Measurements from ENCODE around the gene RAP1GAP2.
"Not testable (repeated sequence)": the region's sequence is repeated elsewhere in the genome, so short reads cannot be mapped to it uniquely, and the experiment has no call there.

RAP1GAP2 gene

DNA sequence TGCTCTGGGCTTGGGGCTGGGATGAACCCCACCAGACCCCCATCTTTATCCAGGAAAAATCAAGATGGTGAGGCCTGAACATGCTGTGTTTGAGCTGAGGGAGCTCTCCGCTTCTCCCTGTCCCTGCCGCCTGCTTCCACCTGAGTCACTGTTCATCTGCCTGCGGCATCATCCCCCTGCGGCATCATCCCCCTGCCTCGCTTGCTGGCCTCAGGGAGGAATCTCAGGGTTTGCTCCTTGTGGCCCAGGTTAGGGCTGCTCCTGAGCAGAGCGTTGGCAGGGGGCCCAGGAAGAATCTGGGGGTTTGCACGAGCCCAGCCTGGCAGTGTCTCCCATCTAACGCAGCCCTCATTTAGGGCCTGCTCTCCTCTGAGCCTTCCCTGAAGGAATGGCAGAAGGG, 11.4 kb upstream of the RAP1GAP2 start:
- TF ChIP-seq, protein P1, sequence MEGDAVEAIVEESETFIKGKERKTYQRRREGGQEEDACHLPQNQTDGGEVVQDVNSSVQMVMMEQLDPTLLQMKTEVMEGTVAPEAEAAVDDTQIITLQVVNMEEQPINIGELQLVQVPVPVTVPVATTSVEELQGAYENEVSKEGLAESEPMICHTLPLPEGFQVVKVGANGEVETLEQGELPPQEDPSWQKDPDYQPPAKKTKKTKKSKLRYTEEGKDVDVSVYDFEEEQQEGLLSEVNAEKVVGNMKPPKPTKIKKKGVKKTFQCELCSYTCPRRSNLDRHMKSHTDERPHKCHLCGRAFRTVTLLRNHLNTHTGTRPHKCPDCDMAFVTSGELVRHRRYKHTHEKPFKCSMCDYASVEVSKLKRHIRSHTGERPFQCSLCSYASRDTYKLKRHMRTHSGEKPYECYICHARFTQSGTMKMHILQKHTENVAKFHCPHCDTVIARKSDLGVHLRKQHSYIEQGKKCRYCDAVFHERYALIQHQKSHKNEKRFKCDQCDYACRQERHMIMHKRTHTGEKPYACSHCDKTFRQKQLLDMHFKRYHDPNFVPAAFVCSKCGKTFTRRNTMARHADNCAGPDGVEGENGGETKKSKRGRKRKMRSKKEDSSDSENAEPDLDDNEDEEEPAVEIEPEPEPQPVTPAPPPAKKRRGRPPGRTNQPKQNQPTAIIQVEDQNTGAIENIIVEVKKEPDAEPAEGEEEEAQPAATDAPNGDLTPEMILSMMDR (IDR thresholded peaks at IDR 0.05; ENCODE audit: low read depth, low read length, missing control alignments) = no peak
- no peak for DNase-seq (ENCODE audit: low read depth)
- no peak overlapping the region for H3K4me3 ChIP-seq (ENCODE audit: low read depth, low read length)
- in situ Hi-C loops (cut with HindIII; ENCODE audit: low sequenced_read_pairs) = no loop called here

DNA sequence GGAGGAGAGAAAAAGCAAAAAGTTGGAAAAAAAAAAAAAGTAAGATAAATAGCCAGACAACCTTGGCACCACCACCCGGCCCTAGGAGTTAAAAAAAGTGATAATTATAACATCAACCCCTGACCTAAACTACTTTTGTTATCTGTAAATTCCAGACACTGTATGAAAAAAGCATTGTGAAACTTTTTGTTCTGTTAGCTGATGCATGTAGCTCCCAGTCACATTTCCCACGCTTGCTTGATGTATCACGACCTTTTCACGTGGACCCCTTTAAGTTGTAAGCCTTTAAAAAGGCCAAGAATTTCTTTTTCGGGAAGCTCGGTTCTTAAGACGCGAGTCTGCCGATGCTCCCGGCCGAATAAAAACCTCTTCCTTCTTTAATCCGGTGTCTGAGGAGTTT, 10.9 kb upstream of the RAP1GAP2 start:
- H3K4me3 ChIP-seq (ENCODE audit: low read depth, low read length); DNase-seq (ENCODE audit: low read depth); in situ Hi-C loops (cut with HindIII; ENCODE audit: low sequenced_read_pairs): not testable (repeated sequence)

DNA sequence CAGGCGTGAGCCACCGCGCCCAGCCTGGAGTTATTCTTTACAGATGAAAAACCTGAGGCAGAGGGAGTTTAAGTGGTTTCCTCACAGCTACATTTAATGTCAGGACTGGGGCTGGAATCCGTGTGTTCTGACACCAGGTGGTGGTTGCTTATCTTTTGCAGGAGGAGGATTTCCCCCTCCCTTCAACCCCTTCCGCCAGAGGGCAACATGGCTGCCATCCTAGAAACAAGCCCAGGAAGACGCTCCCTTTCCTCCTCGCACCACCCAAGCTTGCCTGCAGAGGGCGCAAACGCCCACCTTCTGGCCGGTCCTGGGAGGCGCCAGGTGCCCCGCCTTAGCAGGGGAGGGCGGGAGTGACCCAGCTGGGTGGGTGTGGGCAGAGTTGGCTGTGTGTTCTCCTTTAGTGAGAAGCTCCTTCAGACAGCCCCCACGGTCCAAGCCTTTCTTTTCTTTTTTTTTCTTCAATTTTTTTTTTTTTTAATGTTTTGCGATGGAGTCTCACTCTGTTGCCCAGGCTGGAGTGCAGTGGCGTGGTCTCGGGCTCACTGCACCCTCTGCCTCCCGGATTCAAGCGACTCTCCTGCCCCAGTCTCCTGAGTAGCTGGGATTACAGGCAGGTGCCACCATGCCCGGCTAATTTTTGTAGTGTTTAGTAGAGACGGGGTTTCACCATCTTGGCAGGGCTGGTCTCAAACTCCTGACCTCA, 9.9 kb upstream of the RAP1GAP2 start:
- in situ Hi-C loops (cut with HindIII; ENCODE audit: low sequenced_read_pairs) = no loop called here
- H3K4me3 ChIP-seq (ENCODE audit: low read depth, low read length) = no peak overlapping the region
- TF ChIP-seq, protein P1 (IDR thresholded peaks at IDR 0.05; ENCODE audit: low read depth, low read length, missing control alignments) = peak; percentile 74

DNA sequence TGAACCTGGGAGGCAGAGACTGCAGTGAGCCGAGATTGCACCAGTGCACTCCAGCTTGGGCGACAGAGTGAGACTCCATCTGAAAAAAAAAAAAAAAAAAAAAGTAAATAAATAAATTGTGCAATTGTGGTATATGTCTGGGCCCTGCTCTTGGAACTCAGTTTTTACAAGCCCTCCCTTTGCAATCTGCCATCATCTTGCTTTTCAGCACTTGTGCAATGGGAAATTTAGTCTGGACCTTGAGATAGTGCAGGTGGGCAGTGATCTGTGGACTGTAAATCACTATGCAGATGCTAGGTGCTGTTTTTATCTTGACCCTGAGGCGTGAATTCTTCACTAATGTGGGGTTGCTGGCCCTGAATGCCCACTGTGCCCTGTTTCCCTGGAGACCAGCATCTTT, 6.5 kb upstream of the RAP1GAP2 start:
- TF ChIP-seq, protein P1 (IDR thresholded peaks at IDR 0.05; ENCODE audit: low read depth, low read length, missing control alignments) = no peak
- in situ Hi-C loops (cut with HindIII; ENCODE audit: low sequenced_read_pairs) = no loop called here
- no peak overlapping the region for H3K4me3 ChIP-seq (ENCODE audit: low read depth, low read length)
- no peak for DNase-seq (ENCODE audit: low read depth)

More for the DNA sequence above, 9.9 kb upstream of the RAP1GAP2 start:
- DNase-seq (ENCODE audit: low read depth) = peak; percentile 28

DNA sequence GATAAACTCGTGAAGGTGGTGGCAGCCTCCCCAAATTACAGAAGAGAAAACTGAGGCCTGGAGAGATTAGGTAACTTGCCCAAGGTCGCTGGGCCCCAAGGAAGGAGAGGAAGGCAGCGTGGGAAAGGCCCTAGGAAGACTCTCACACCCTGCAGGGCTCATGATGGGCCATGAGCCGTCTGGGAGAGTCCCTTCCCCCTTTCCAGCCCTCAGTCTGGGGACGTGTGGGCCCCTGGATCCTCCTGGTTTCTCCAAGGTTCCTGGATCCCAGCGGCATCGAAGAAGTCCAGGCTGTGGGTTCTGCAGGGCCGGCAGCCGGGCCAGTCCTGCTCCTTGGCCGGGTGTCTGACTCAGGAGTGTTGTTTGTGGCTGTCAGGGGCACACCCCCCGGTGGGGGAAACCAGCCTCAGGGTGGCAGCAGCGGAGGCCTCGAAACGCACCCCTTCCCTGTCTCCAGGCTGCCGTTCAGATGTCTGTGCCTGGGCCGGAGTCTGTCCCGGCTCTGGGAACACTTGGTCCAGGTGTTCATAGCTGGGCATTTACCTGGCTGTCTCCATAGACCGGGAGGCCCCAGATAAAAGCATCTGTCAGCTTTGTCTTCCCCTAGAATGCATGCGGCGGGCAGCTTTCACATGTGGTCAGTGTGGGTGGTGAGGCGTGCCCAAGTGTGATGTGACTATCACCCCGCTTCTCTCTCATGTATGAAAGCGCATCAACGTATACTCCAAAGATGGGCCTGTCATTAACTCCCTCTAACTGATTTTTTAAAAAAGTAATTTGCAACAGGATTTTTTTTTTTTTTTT, 3.7 kb upstream of the RAP1GAP2 start:
- TF ChIP-seq, protein P1 (IDR thresholded peaks at IDR 0.05; ENCODE audit: low read depth, low read length, missing control alignments) = no peak
- no peak for DNase-seq (ENCODE audit: low read depth)
- H3K4me3 ChIP-seq (ENCODE audit: low read depth, low read length) = no peak overlapping the region
- in situ Hi-C loops (cut with HindIII; ENCODE audit: low sequenced_read_pairs) = no loop called here

DNA sequence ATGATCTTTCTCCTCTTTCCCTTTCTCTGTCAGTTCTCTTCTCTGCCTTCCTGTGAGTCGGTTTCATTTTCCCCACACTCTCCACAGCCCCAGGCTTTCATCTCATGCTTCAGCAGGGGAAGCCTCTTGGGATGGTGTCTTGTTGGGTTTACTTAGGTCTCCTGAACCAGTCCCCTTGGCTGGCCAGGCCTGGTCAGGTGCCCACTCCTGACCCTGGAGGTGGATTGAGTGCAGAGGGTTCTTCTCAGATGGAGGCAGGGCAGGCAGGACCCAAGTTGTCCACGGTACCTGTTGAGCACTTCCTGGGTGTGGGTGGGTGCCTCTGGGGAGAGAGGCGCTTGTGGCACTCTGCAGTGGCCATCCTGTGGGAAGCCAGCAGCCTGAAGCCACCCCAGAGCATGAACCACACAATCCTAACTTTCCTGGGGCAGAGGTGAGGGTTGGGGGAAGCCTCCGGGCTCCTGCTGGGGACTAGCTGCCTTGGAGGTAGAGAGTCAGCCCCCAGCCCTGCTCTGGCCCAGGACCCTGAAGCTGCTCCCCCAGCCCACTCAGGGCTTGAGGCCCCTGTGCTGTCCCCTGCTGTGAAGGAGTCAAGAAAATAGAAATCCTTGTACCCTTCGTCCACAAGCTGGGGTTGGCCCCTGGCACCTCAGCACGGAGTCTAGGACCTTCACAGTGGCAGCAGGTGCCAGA, 2.0 kb upstream of the RAP1GAP2 start:
- DNase-seq (ENCODE audit: low read depth) = no peak
- in situ Hi-C loops (cut with HindIII; ENCODE audit: low sequenced_read_pairs) = no loop called here
- no peak overlapping the region for H3K4me3 ChIP-seq (ENCODE audit: low read depth, low read length)
- TF ChIP-seq, protein P1 (IDR thresholded peaks at IDR 0.05; ENCODE audit: low read depth, low read length, missing control alignments) = no peak
